ENCODE results near the gene CHIC1. TPM values are rescaled to one million over a fixed set of nuclear protein-coding genes. Genes with fewer than 3 reads are reported as not detected.
"Not testable (repeated sequence)": the region's sequence is repeated elsewhere in the genome, so short reads cannot be mapped to it uniquely, and the experiment has no call there.

The CHIC1 gene
- total RNA-seq, 1 experiment from 2014 or later: 15.5 TPM

DNA sequence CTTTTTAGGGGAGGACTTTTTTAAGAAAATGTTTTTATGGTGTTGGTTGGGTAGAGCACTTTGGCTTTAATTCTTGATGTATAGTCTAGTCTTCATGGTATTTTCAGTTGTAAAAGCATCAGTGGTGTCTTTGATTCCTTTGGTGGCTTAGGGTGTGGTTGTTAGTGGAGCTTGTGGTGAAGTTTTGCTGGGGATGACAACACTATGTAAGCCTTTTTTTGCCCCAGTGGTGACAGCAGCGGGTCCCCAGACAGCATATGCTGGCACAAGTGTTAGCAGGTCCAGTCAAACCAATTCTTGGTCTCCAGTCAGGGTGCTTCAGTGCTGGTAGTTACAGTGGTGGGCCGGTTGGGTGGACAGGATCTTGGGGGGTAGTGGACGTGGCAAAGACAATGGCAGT, 52.0 kb downstream of the CHIC1 start:
- H3K27ac ChIP-seq (ENCODE audit: low read length): no peak overlapping the region
- ChIA-PET CTCF (no interaction called here), POLR2A (no interaction called here)
- TF ChIP-seq POLR2AphosphoS5 (IDR thresholded peaks at IDR 0.05; ENCODE audit: low read depth, low read length): no peak
- no peak for TF ChIP-seq SIN3A (IDR thresholded peaks at IDR 0.05; ENCODE audit: borderline replicate concordance, insufficient read depth, low read depth, low read length)
- TF ChIP-seq, protein P1, sequence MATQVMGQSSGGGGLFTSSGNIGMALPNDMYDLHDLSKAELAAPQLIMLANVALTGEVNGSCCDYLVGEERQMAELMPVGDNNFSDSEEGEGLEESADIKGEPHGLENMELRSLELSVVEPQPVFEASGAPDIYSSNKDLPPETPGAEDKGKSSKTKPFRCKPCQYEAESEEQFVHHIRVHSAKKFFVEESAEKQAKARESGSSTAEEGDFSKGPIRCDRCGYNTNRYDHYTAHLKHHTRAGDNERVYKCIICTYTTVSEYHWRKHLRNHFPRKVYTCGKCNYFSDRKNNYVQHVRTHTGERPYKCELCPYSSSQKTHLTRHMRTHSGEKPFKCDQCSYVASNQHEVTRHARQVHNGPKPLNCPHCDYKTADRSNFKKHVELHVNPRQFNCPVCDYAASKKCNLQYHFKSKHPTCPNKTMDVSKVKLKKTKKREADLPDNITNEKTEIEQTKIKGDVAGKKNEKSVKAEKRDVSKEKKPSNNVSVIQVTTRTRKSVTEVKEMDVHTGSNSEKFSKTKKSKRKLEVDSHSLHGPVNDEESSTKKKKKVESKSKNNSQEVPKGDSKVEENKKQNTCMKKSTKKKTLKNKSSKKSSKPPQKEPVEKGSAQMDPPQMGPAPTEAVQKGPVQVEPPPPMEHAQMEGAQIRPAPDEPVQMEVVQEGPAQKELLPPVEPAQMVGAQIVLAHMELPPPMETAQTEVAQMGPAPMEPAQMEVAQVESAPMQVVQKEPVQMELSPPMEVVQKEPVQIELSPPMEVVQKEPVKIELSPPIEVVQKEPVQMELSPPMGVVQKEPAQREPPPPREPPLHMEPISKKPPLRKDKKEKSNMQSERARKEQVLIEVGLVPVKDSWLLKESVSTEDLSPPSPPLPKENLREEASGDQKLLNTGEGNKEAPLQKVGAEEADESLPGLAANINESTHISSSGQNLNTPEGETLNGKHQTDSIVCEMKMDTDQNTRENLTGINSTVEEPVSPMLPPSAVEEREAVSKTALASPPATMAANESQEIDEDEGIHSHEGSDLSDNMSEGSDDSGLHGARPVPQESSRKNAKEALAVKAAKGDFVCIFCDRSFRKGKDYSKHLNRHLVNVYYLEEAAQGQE (IDR thresholded peaks at IDR 0.05; ENCODE audit: insufficient read depth in 1 of 2, low read depth in 2 of 2, low read length in 1 of 2): no peak
- TF ChIP-seq, protein P2, sequence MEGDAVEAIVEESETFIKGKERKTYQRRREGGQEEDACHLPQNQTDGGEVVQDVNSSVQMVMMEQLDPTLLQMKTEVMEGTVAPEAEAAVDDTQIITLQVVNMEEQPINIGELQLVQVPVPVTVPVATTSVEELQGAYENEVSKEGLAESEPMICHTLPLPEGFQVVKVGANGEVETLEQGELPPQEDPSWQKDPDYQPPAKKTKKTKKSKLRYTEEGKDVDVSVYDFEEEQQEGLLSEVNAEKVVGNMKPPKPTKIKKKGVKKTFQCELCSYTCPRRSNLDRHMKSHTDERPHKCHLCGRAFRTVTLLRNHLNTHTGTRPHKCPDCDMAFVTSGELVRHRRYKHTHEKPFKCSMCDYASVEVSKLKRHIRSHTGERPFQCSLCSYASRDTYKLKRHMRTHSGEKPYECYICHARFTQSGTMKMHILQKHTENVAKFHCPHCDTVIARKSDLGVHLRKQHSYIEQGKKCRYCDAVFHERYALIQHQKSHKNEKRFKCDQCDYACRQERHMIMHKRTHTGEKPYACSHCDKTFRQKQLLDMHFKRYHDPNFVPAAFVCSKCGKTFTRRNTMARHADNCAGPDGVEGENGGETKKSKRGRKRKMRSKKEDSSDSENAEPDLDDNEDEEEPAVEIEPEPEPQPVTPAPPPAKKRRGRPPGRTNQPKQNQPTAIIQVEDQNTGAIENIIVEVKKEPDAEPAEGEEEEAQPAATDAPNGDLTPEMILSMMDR (IDR thresholded peaks at IDR 0.05): no peak
- no peak for TF ChIP-seq TCF7L2 (IDR thresholded peaks at IDR 0.05; ENCODE audit: low read depth, low read length)
- H3K4me3 ChIP-seq (ENCODE audit: low read depth in 2 of 2, low read length in 2 of 2): no peak overlapping the region
- intact Hi-C loops (cut with micrococcal nuclease; ENCODE audit: unreplicated experiment): no loop called here
- no TSS peak for BruUV-seq (replicated peaks)
- in situ Hi-C loops (cut with HindIII; ENCODE audit: low pct_unique_long_range_greater_than_20kb, low sequenced_read_pairs): no loop called here
- H3K36me3 ChIP-seq (ENCODE audit: control insufficient read depth, insufficient read depth, low read length): no peaks in the 10 kb centered on the region
- DNase-seq (ENCODE audit: low read depth, low spot score): no peak
- no peaks in the 10 kb centered on the region for H3K27me3 ChIP-seq (ENCODE audit: control insufficient read depth, insufficient read depth, low read length)
- ATAC-seq: no peak
- no peaks in the 10 kb centered on the region; the same call in 1 of the 2 replicates for H3K9me3 ChIP-seq (ENCODE audit: control insufficient read depth, insufficient read depth, low read depth, low read length)
- no peaks in the 10 kb centered on the region for H3K4me1 ChIP-seq (ENCODE audit: control insufficient read depth, insufficient read depth, low read length)

DNA sequence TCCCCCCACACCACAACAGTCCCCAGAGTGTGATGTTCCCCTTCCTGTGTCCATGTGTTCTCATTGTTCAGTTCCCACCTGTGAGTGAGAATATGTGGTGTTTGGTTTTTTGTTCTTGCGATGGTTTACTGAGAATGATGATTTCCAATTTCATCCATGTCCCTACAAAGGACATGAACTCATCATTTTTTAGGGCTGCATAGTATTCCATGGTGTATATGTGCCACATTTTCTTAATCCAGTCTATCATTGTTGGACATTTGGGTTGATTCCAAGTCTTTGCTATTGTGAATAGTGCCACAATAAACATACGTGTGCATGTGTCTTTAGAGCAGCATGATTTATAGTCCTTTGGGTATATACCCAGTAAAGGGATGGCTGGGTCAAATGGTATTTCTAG, 78.7 kb downstream of the CHIC1 start:
- BruUV-seq (replicated peaks); H3K9me3 ChIP-seq (ENCODE audit: control insufficient read depth, insufficient read depth, low read depth, low read length); in situ Hi-C loops (cut with HindIII; ENCODE audit: low pct_unique_long_range_greater_than_20kb, low sequenced_read_pairs); H3K4me1 ChIP-seq (ENCODE audit: control insufficient read depth, insufficient read depth, low read length); DNase-seq (ENCODE audit: low read depth, low spot score); H3K4me3 ChIP-seq (ENCODE audit: low read depth in 2 of 2, low read length in 2 of 2); POLR2A ChIA-PET; CTCF ChIA-PET; H3K36me3 ChIP-seq (ENCODE audit: control insufficient read depth, insufficient read depth, low read length); ATAC-seq; H3K27ac ChIP-seq (ENCODE audit: low read length); intact Hi-C loops (cut with micrococcal nuclease; ENCODE audit: unreplicated experiment); H3K27me3 ChIP-seq (ENCODE audit: control insufficient read depth, insufficient read depth, low read length): not testable (repeated sequence)

DNA sequence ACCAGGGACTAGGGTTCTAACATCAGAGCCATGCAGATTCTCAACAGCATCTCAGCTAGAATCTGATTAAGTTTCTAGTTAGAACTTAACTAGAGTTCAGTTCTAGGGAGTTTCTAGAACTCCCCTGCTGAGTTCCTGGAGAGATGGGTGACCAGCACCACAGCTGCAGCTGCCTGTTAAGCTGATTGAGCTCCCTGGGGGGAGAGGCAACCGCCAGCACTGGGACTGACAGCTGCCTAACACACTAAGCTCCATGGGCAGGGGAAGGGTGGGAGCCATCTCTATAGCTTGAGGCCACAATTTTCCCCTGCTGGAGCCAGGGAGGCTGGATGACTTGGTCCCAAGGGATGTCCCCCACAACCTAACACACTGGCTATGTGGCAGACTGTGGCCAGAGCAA, 84.2 kb downstream of the CHIC1 start:
- Histone ChIP-seq H3K9me3 (ENCODE audit: control insufficient read depth, insufficient read depth, low read depth, low read length) (peaks cover 5% of the 10 kb centered on the region; the same call in 1 of the 2 replicates), H3K4me3 (ENCODE audit: low read depth in 2 of 2, low read length in 2 of 2) (no peak overlapping the region), H3K27me3 (ENCODE audit: control insufficient read depth, insufficient read depth, low read length) (no peaks in the 10 kb centered on the region), H3K36me3 (ENCODE audit: control insufficient read depth, insufficient read depth, low read length) (no peaks in the 10 kb centered on the region), H3K27ac (ENCODE audit: low read length) (no peak overlapping the region), H3K4me1 (ENCODE audit: control insufficient read depth, insufficient read depth, low read length) (no peaks in the 10 kb centered on the region)
- in situ Hi-C loops (cut with HindIII; ENCODE audit: low pct_unique_long_range_greater_than_20kb, low sequenced_read_pairs): no loop called here
- ChIA-PET POLR2A (no interaction called here), CTCF (no interaction called here)
- TF ChIP-seq SIN3A (IDR thresholded peaks at IDR 0.05; ENCODE audit: borderline replicate concordance, insufficient read depth, low read depth, low read length): no peak
- TF ChIP-seq, protein P2 (IDR thresholded peaks at IDR 0.05): no peak
- TF ChIP-seq, protein P1 (IDR thresholded peaks at IDR 0.05; ENCODE audit: insufficient read depth in 1 of 2, low read depth in 2 of 2, low read length in 1 of 2): no peak
- TF ChIP-seq TCF7L2 (IDR thresholded peaks at IDR 0.05; ENCODE audit: low read depth, low read length): no peak
- TF ChIP-seq POLR2AphosphoS5 (IDR thresholded peaks at IDR 0.05; ENCODE audit: low read depth, low read length): no peak
- no peak for DNase-seq (ENCODE audit: low read depth, low spot score)
- no peak for ATAC-seq
- intact Hi-C loops (cut with micrococcal nuclease; ENCODE audit: unreplicated experiment): no loop called here
- BruUV-seq (replicated peaks): no TSS peak

All from Panc1 (cell line).